Neutrophil (primary cell): ENCODE data around the gene SMG1.
A peak's percentile ranks its signal among the peaks of the same experiment; 100 is the strongest.

ENCODE experiments used
- H3K27ac ChIP-seq: fragments of 200-600 bp; sonication (generic); 2 replicates; pipeline ENCODE4 v1.5.1; 2016; ENCODE audit warnings: mild to moderate bottlenecking, moderate library complexity
- H3K27me3 ChIP-seq: fragments of 200-600 bp; sonication (generic); 2 replicates; pipeline ENCODE4 v1.6.0; 2016; ENCODE audit warnings: mild to moderate bottlenecking
- H3K36me3 ChIP-seq: fragments of 200-600 bp; sonication (generic); 2 replicates; pipeline ENCODE4 v1.5.1; 2017
- H3K4me1 ChIP-seq, 2 experiments: fragments of 200-600 bp in 1 of 2; sonication (generic) in 1 of 2; 1 replicate in 1 of 2; 2 replicates in 1 of 2; pipeline versions ENCODE4 v1.5.1 to v1.6.1; 2013 to 2016; ENCODE audit warnings: low read depth in 1 of 2, low read length in 1 of 2, mild to moderate bottlenecking in 1 of 2, moderate library complexity in 1 of 2; ENCODE audit not compliant: control insufficient read depth in 1 of 2, insufficient read depth in 1 of 2
- H3K4me3 ChIP-seq, 2 experiments: fragments of 200-600 bp in 1 of 2; sonication (generic) in 1 of 2; 1 replicate in 1 of 2; 2 replicates in 1 of 2; pipeline ENCODE4 v1.5.1; 2013 to 2016; ENCODE audit warnings: low read depth in 1 of 2, low read length in 1 of 2, mild to moderate bottlenecking in 1 of 2, moderate library complexity in 1 of 2
- H3K9me3 ChIP-seq: fragments of 200-600 bp; sonication (generic); 2 replicates; pipeline ENCODE4 v1.5.1; 2016
- TF ChIP-seq, protein P1 (sequence below): fragments of 200-600 bp; sonication (generic); IDR thresholded peaks from 2 replicates; pipeline ENCODE4 v1.5.1; 2016; ENCODE audit warnings: antibody characterized with exemption

SMG1 gene

GRCh38 chr16:18829251-18829650, 97.0 kb downstream of the SMG1 start:
- Histone ChIP-seq H3K27me3 (no peaks in the 10 kb centered on the region), H3K4me3 (no peak overlapping the region), H3K27ac (peak overlapping the region; percentile 77), H3K9me3 (no peaks in the 10 kb centered on the region), H3K36me3 (peaks cover 69% of the 10 kb centered on the region), H3K4me1 (peaks cover 12 to 16% of the 10 kb centered on the region in 2 experiments)
- TF ChIP-seq, protein P1, sequence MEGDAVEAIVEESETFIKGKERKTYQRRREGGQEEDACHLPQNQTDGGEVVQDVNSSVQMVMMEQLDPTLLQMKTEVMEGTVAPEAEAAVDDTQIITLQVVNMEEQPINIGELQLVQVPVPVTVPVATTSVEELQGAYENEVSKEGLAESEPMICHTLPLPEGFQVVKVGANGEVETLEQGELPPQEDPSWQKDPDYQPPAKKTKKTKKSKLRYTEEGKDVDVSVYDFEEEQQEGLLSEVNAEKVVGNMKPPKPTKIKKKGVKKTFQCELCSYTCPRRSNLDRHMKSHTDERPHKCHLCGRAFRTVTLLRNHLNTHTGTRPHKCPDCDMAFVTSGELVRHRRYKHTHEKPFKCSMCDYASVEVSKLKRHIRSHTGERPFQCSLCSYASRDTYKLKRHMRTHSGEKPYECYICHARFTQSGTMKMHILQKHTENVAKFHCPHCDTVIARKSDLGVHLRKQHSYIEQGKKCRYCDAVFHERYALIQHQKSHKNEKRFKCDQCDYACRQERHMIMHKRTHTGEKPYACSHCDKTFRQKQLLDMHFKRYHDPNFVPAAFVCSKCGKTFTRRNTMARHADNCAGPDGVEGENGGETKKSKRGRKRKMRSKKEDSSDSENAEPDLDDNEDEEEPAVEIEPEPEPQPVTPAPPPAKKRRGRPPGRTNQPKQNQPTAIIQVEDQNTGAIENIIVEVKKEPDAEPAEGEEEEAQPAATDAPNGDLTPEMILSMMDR = no peak

DNA sequence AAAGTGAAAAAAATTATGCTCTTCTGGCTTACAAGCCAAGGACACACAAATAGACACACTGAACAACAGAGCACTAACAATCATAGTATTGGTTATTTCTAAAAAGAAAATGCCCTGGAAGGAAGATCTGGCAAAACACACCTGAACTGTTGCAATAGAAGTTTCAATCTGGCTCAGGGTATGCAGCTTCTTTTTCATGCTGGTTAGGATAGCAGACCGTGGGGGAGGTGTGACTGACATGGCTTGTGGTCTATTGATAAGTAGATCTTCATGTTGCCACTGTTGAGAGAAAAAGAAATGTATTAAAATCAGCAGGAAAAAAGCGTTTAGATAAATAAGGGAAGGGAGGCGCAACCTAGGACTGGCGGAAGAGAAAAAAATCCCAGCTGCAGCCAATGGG, 98.3 kb downstream of the SMG1 start:
- H3K4me1 ChIP-seq = peaks cover 8 to 12% of the 10 kb centered on the region in 2 experiments

GRCh38 chr16:18816286-18816685, 109.9 kb downstream of the SMG1 start:
- Histone ChIP-seq H3K27me3 (no peaks in the 10 kb centered on the region), H3K36me3 (peaks cover 80% of the 10 kb centered on the region), H3K27ac (no peak overlapping the region), H3K4me3 (no peak overlapping the region), H3K4me1 (no peaks in the 10 kb centered on the region), H3K9me3 (no peaks in the 10 kb centered on the region)
- TF ChIP-seq, protein P1 = no peak

More for the DNA sequence above, 98.3 kb downstream of the SMG1 start:
- TF ChIP-seq, protein P1 = no peak
- no peak overlapping the region for H3K4me3 ChIP-seq
- no peaks in the 10 kb centered on the region for H3K9me3 ChIP-seq
- H3K27ac ChIP-seq = peak overlapping the region; percentile 77
- peaks cover 55% of the 10 kb centered on the region for H3K36me3 ChIP-seq
- no peaks in the 10 kb centered on the region for H3K27me3 ChIP-seq

DNA sequence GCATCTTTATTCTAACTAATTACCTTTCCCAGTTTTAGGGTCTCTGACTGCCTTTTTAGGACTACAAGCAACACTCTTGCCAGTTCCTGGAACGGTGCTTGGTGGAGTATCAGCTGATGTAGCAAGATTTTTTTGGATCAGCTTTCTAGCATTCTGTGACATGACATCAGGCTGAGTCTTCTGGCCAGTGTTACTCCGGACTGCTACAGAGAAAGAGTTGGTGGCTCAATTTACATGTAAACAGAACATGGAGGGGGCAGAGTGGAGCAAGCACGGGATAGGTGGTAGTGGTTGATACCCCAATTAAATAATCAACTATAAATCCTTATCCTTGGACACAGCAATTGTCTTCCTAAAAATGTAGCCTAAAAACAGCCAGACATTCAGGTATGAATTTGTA, 114.3 kb downstream of the SMG1 start:
- Histone ChIP-seq H3K4me3 (no peak overlapping the region), H3K27ac (no peak overlapping the region), H3K36me3 (peaks cover 77% of the 10 kb centered on the region), H3K4me1 (peaks cover 2 to 4% of the 10 kb centered on the region in 2 experiments), H3K9me3 (no peaks in the 10 kb centered on the region), H3K27me3 (no peaks in the 10 kb centered on the region)
- TF ChIP-seq, protein P1 = no peak

GRCh38 chr16:18809165-18809564, 117.0 kb downstream of the SMG1 start:
- no peaks in the 10 kb centered on the region for H3K27me3 ChIP-seq
- no peak overlapping the region for H3K27ac ChIP-seq
- no peak overlapping the region for H3K4me3 ChIP-seq
- peaks cover 49% of the 10 kb centered on the region for H3K36me3 ChIP-seq
- no peaks in the 10 kb centered on the region for H3K9me3 ChIP-seq
- TF ChIP-seq, protein P1 = no peak
- H3K4me1 ChIP-seq = peaks cover 30 to 32% of the 10 kb centered on the region in 2 experiments

- Histone ChIP-seq H3K36me3 (peaks cover 24% of the 10 kb centered on the region), H3K4me1 (peaks cover 61 to 64% of the 10 kb centered on the region in 2 experiments), H3K4me3 (peak overlapping the region in 1 of 2 experiments; percentile 47), H3K9me3 (no peaks in the 10 kb centered on the region), H3K27ac (peak overlapping the region; percentile 90), H3K27me3 (no peaks in the 10 kb centered on the region)
- TF ChIP-seq, protein P1 = no peak
Measured at GRCh38 chr16:18805257-18805773, 120.9 kb downstream of the SMG1 start.
